ENCODE data around the gene ZNF496. TPM values are rescaled to one million over a fixed set of nuclear protein-coding genes. Genes with fewer than 3 reads are reported as not detected.

The ZNF496 gene
- total RNA-seq, 3 donors from 2014 or later (not counting 1 experiment from before 2014, with no cell fraction given), result 25.6 to 33.0 (median 27.9) TPM

DNA sequence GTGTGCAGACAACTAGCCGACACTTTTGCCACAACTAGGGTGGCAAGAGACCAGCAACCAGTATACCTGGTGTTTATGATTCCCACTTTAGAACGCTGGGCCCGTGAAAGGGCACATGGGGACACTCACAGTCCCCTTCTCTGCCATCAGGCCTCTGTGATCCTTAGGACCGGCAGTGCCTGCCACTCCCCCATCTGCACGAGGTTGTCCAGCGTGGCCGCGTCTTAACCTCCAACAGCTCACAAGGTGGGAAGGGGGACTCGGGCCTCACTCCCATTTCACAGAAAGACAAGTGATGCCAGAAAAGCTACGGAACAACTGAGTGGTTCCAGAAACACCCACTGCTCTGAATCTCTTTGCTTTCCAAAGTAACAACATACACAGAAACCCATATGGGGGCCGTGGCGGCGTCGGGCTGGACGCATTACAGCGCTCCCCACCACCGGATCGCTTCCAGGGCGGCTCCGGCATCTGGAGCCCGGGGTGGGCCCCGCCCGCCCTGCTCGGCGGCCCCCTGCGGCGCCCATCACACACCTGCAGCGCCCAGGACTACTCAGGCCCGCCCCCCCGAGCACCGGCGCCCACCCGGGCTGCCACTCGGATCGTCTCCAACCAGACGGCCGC, 1.0 kb downstream of the ZNF496 start:
- no peak for DNase-seq
- TF ChIP-seq, protein P1, sequence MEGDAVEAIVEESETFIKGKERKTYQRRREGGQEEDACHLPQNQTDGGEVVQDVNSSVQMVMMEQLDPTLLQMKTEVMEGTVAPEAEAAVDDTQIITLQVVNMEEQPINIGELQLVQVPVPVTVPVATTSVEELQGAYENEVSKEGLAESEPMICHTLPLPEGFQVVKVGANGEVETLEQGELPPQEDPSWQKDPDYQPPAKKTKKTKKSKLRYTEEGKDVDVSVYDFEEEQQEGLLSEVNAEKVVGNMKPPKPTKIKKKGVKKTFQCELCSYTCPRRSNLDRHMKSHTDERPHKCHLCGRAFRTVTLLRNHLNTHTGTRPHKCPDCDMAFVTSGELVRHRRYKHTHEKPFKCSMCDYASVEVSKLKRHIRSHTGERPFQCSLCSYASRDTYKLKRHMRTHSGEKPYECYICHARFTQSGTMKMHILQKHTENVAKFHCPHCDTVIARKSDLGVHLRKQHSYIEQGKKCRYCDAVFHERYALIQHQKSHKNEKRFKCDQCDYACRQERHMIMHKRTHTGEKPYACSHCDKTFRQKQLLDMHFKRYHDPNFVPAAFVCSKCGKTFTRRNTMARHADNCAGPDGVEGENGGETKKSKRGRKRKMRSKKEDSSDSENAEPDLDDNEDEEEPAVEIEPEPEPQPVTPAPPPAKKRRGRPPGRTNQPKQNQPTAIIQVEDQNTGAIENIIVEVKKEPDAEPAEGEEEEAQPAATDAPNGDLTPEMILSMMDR (IDR thresholded peaks at IDR 0.05), result no peak
- no peaks in the 10 kb centered on the region for H3K9me3 Mint-ChIP-seq
- peak overlapping the region; percentile 72 to 93 for H3K27ac Mint-ChIP-seq
- H3K4me3 Mint-ChIP-seq, result peak overlapping the region; percentile 98
- H3K4me1 Mint-ChIP-seq, result peaks cover 18 to 40% of the 10 kb centered on the region in 2 donors
- intact Hi-C loops (cut with micrococcal nuclease), result loop anchor here (5.0 kb wide), 1 partner anchor 118 kb away; no protein-coding TSS in a partner anchor
- Histone ChIP-seq H3K9me3 (ENCODE audit: control insufficient read depth, insufficient read depth, low read length) (no peaks in the 10 kb centered on the region), H3K27ac (ENCODE audit: low read length) (no peak overlapping the region), H3K4me1 (ENCODE audit: control insufficient read depth, insufficient read depth, low read length) (peaks cover 21% of the 10 kb centered on the region), H3K27me3 (ENCODE audit: control insufficient read depth, insufficient read depth, low read length) (no peaks in the 10 kb centered on the region), H3K36me3 (ENCODE audit: control insufficient read depth, insufficient read depth, low read length) (peaks cover 10% of the 10 kb centered on the region), H3K4me3 (ENCODE audit: low read length) (peak overlapping the region; percentile 86)
- H3K36me3 Mint-ChIP-seq, result no peaks in the 10 kb centered on the region
- 19% methylated on average over 37 of the region's 37 CpGs for WGBS (ENCODE audit: insufficient coverage)
- no peaks in the 10 kb centered on the region for H3K27me3 Mint-ChIP-seq (ENCODE audit: low read depth in 2 of 2)
- no peak for ATAC-seq

DNA sequence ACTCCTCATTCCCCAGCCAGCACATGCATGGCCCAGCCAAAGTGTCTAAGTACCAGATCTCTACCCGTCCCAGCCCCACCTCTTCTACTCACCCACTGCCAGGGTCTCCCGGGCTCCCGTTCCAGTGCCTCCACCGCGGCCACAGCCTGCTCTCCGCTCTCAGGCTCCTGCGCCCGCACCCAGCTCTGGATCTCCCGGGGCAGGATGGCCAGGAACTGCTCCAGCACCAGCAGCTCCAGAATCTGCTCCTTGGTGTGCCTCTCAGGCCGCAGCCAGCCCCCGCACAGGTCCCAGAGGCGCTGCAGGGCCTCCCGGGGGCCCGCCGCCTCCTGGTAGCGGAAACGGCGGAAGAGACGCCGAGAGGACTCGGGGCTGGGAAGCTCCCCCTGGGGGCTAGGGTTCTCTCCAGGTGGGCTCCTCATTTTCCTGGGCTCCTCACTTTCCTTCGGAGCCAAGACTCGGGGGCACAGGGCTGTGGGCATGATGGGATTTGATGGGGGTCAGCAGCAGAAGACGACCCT, 2.5 kb downstream of the ZNF496 start:
- Mint-ChIP-seq H3K27me3 (ENCODE audit: low read depth in 2 of 2) (no peaks in the 10 kb centered on the region), H3K4me3 (peak overlapping the region; percentile 25), H3K36me3 (no peaks in the 10 kb centered on the region), H3K27ac (no peak overlapping the region), H3K4me1 (peaks cover 18 to 32% of the 10 kb centered on the region in 2 donors), H3K9me3 (no peaks in the 10 kb centered on the region)
- TF ChIP-seq, protein P1 (IDR thresholded peaks at IDR 0.05), result no peak
- Histone ChIP-seq H3K4me1 (ENCODE audit: control insufficient read depth, insufficient read depth, low read length) (peaks cover 21% of the 10 kb centered on the region), H3K27ac (ENCODE audit: low read length) (no peak overlapping the region), H3K27me3 (ENCODE audit: control insufficient read depth, insufficient read depth, low read length) (no peaks in the 10 kb centered on the region), H3K9me3 (ENCODE audit: control insufficient read depth, insufficient read depth, low read length) (no peaks in the 10 kb centered on the region), H3K36me3 (ENCODE audit: control insufficient read depth, insufficient read depth, low read length) (peaks cover 10% of the 10 kb centered on the region), H3K4me3 (ENCODE audit: low read length) (no peak overlapping the region)
- 98% methylated on average over 24 of the region's 24 CpGs for WGBS (ENCODE audit: insufficient coverage)
- no peak for DNase-seq
- ATAC-seq, result no peak
- intact Hi-C loops (cut with micrococcal nuclease), result no loop called here

DNA sequence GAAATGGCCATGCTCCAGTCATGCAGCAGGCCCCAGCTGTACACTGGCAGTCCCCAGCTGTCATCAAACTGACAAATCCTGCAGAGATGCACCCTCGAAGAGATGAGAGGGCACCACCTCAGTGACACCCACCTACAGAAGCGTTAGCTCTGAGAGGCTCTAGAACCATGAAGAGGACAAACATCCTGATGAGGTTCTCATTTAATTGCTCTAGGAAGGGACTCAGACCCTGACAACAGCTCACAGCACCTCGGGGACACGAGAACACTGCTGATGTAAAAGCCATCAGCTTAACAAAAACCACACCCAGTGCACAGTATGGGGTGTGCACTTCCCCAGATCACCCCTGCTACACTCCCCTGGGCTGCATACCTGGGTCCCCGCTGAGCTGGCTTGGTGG, 3.4 kb downstream of the ZNF496 start:
- Histone ChIP-seq H3K27ac (ENCODE audit: low read length) (no peak overlapping the region), H3K27me3 (ENCODE audit: control insufficient read depth, insufficient read depth, low read length) (no peaks in the 10 kb centered on the region), H3K36me3 (ENCODE audit: control insufficient read depth, insufficient read depth, low read length) (peaks cover 12% of the 10 kb centered on the region), H3K4me3 (ENCODE audit: low read length) (no peak overlapping the region), H3K4me1 (ENCODE audit: control insufficient read depth, insufficient read depth, low read length) (peaks cover 21% of the 10 kb centered on the region), H3K9me3 (ENCODE audit: control insufficient read depth, insufficient read depth, low read length) (no peaks in the 10 kb centered on the region)
- TF ChIP-seq, protein P1 (IDR thresholded peaks at IDR 0.05), result no peak
- Mint-ChIP-seq H3K4me3 (no peak overlapping the region), H3K27me3 (ENCODE audit: low read depth in 2 of 2) (no peaks in the 10 kb centered on the region), H3K4me1 (peaks cover 18 to 27% of the 10 kb centered on the region in 2 donors), H3K27ac (no peak overlapping the region), H3K9me3 (no peaks in the 10 kb centered on the region), H3K36me3 (no peaks in the 10 kb centered on the region)
- DNase-seq (no peak), ATAC-seq (no peak)
- intact Hi-C loops (cut with micrococcal nuclease), result no loop called here
- WGBS (ENCODE audit: insufficient coverage), result 87% methylated on average over 5 of the region's 5 CpGs

Measured in natural killer cell (primary cell).